ENCODE measurements around the gene LDLR.

LDLR gene

GRCh38 chr19:11089254-11090013 lies at the start of gene LDLR:
Gene LDLR, plus strand, starts transcription at chr19:11089463. Its CDS starts 86 bp downstream, at chr19:11089549.
- no peak for TF ChIP-seq CTCF (IDR thresholded peaks at IDR 0.05; ENCODE audit: borderline replicate concordance, insufficient read depth, low read depth, low read length)
- peak within 1 kb of the TSS; percentile 72 for H3K4me3 ChIP-seq (ENCODE audit: low read depth, low read length)

GRCh38 chr19:11041194-11041593 lies 48.1 kb upstream of the LDLR start:
- TF ChIP-seq CTCF (IDR thresholded peaks at IDR 0.05; ENCODE audit: borderline replicate concordance, insufficient read depth, low read depth, low read length): no peak
- no peak overlapping the region for H3K4me3 ChIP-seq (ENCODE audit: low read depth, low read length)

- no peak for TF ChIP-seq CTCF (IDR thresholded peaks at IDR 0.05; ENCODE audit: borderline replicate concordance, insufficient read depth, low read depth, low read length)
- H3K4me3 ChIP-seq (ENCODE audit: low read depth, low read length): no peak overlapping the region
Measured at GRCh38 chr19:11041966-11042627, 47.2 kb upstream of the LDLR start.

GRCh38 chr19:11044431-11044830 lies 44.8 kb upstream of the LDLR start:
- no peak overlapping the region for H3K4me3 ChIP-seq (ENCODE audit: low read depth, low read length)
- TF ChIP-seq CTCF (IDR thresholded peaks at IDR 0.05; ENCODE audit: borderline replicate concordance, insufficient read depth, low read depth, low read length): no peak

- TF ChIP-seq CTCF (IDR thresholded peaks at IDR 0.05; ENCODE audit: borderline replicate concordance, insufficient read depth, low read depth, low read length): no peak
Measured at GRCh38 chr19:11045536-11045935, 43.7 kb upstream of the LDLR start.

GRCh38 chr19:11046605-11047354 lies 42.5 kb upstream of the LDLR start:
- peak overlapping the region; percentile 15 for H3K4me3 ChIP-seq (ENCODE audit: low read depth, low read length)
- no peak for TF ChIP-seq CTCF (IDR thresholded peaks at IDR 0.05; ENCODE audit: borderline replicate concordance, insufficient read depth, low read depth, low read length)

More at GRCh38 chr19:11045536-11045935, 43.7 kb upstream of the LDLR start:
- no peak overlapping the region for H3K4me3 ChIP-seq (ENCODE audit: low read depth, low read length)

Data from GM12875 (cell line).